ENCODE measurements around the gene APBB1IP.

Gene APBB1IP

DNA sequence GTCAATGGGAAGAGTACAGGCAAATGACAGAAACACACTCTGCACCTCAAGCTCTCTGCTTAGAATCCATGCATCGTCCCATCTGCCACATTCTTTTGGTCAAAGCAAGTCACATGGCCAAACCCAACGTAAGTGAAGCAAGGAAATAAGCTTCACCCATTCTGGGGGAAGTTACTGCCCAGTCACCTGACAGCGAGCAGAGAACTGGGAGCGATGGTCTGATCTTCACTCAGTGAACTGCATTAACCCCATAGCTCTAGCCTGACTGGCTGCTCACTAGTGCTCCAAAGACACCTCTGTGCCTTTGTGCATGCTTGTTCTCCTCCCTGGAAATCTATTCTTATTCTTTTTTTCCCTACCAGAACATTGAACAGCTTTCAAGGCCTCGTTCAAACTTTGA lies 89.9 kb downstream of the APBB1IP start:
- H3K27ac ChIP-seq, result no peak overlapping the region
- no peak overlapping the region for H3K9ac ChIP-seq (ENCODE audit: insufficient read length)
- H3K4me3 ChIP-seq, result no peak overlapping the region
- no peaks in the 10 kb centered on the region for H3K9me3 ChIP-seq (ENCODE audit: low read depth, low read length)
- TF ChIP-seq FOXP2 (optimal IDR thresholded peaks at IDR 0.05; ENCODE audit: control extremely low read depth, extremely low read length, insufficient read depth) (no peak), EZH2 (IDR thresholded peaks at IDR 0.05) (no peak), POLR2AphosphoS5 (IDR thresholded peaks at IDR 0.05; ENCODE audit: borderline replicate concordance, low read depth, low read length) (no peak)
- no peak for DNase-seq (ENCODE audit: low read depth, low spot score)
- no peaks in the 10 kb centered on the region for H3K36me3 ChIP-seq (ENCODE audit: insufficient read depth, low read length)

DNA sequence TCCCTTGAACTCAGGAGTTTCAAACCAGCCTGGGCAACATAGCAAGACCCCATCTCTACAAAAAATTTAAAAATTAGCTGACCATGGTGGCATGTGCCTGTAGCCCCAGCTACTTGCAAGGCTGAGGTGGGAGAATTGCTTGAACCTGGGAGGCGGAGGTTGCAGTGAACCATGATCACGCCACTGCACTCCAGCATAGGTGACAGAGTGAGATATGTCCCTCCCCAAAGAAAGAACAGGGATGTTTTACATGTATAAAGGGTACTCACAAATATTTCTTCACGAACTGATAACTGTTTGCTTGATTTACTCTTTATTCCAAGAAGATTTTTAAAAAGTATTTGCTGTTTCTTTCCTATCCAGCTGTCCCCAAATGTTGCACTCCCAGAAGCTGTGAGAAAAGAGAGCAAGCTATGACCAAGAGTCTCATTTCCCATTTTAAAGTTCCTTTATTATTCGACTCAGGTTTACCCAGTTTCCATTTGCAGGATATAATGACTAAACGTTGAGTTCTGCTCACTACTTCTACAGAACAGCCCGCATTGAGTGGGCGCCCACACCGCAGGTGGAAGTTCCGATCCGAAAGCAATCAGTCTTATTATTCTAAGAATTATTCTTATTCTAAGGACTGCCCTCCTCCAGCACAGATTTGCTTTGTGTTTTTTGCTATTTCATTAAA lies 90.7 kb downstream of the APBB1IP start:
- H3K4me3 ChIP-seq, result no peak overlapping the region
- no peak for DNase-seq (ENCODE audit: low read depth, low spot score)
- TF ChIP-seq FOXP2 (optimal IDR thresholded peaks at IDR 0.05; ENCODE audit: control extremely low read depth, extremely low read length, insufficient read depth), result no peak
- no peak for TF ChIP-seq EZH2 (IDR thresholded peaks at IDR 0.05)
- no peak for TF ChIP-seq POLR2AphosphoS5 (IDR thresholded peaks at IDR 0.05; ENCODE audit: borderline replicate concordance, low read depth, low read length)

DNA sequence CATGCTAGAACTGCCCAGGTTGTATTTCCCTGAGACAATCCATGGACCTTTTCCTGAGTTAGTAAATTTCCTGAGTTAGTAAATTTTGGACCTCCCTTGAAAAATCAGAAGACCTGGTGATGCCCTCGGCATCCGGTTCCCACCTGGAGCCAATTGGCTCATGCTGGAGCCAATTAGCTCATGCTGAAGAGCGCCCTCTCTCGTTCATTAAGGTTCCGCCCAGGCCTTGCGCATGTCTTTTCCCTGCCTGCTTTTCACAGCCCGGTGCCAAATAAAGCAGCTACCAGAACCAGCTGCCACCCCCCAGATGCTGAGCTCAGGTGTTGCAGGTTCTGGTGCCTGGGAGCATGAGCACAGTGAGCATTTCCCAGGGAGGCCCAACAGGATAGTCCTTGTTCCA lies 96.2 kb downstream of the APBB1IP start:
- no peaks in the 10 kb centered on the region for H3K36me3 ChIP-seq (ENCODE audit: insufficient read depth, low read length)
- H3K4me3 ChIP-seq, result no peak overlapping the region
- no peaks in the 10 kb centered on the region for H3K9me3 ChIP-seq (ENCODE audit: low read depth, low read length)
- TF ChIP-seq FOXP2 (optimal IDR thresholded peaks at IDR 0.05; ENCODE audit: control extremely low read depth, extremely low read length, insufficient read depth) (no peak), EZH2 (IDR thresholded peaks at IDR 0.05) (no peak), POLR2AphosphoS5 (IDR thresholded peaks at IDR 0.05; ENCODE audit: borderline replicate concordance, low read depth, low read length) (no peak)
- DNase-seq (ENCODE audit: low read depth, low spot score), result no peak
- H3K27ac ChIP-seq, result no peak overlapping the region
- no peak overlapping the region for H3K9ac ChIP-seq (ENCODE audit: insufficient read length)

More for the DNA sequence above, 90.7 kb downstream of the APBB1IP start:
- Histone ChIP-seq H3K9ac (ENCODE audit: insufficient read length) (no peak overlapping the region), H3K36me3 (ENCODE audit: insufficient read depth, low read length) (no peaks in the 10 kb centered on the region), H3K9me3 (ENCODE audit: low read depth, low read length) (no peaks in the 10 kb centered on the region), H3K27ac (no peak overlapping the region)

DNA sequence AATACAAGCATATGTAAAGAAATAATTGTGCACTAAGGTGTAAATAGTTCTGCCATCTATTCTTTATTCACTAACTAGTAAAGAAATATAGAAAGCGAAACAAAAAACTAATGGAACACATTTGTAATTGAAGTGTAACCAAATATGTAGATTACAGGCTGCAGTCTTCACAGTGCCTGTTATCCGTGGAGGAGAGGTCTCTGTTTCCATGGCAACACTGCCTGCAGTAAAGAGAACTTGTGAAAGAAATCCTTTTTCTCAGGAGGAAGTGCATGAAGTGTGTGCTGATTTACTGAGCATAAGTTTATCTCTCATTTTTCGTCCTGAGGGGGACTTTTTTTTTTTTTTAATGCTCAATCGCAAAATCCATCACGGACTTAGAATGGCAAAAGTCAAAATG lies 102.5 kb downstream of the APBB1IP start:
- TF ChIP-seq FOXP2 (optimal IDR thresholded peaks at IDR 0.05; ENCODE audit: control extremely low read depth, extremely low read length, insufficient read depth), result no peak
- TF ChIP-seq POLR2AphosphoS5 (IDR thresholded peaks at IDR 0.05; ENCODE audit: borderline replicate concordance, low read depth, low read length), result no peak
- no peak for TF ChIP-seq EZH2 (IDR thresholded peaks at IDR 0.05)
- Histone ChIP-seq H3K9ac (ENCODE audit: insufficient read length) (no peak overlapping the region), H3K36me3 (ENCODE audit: insufficient read depth, low read length) (no peaks in the 10 kb centered on the region), H3K4me3 (no peak overlapping the region; the same call in 1 of the 2 replicates), H3K27ac (no peak overlapping the region), H3K9me3 (ENCODE audit: low read depth, low read length) (no peaks in the 10 kb centered on the region)
- peak; percentile 60 for DNase-seq (ENCODE audit: low read depth, low spot score)

DNA sequence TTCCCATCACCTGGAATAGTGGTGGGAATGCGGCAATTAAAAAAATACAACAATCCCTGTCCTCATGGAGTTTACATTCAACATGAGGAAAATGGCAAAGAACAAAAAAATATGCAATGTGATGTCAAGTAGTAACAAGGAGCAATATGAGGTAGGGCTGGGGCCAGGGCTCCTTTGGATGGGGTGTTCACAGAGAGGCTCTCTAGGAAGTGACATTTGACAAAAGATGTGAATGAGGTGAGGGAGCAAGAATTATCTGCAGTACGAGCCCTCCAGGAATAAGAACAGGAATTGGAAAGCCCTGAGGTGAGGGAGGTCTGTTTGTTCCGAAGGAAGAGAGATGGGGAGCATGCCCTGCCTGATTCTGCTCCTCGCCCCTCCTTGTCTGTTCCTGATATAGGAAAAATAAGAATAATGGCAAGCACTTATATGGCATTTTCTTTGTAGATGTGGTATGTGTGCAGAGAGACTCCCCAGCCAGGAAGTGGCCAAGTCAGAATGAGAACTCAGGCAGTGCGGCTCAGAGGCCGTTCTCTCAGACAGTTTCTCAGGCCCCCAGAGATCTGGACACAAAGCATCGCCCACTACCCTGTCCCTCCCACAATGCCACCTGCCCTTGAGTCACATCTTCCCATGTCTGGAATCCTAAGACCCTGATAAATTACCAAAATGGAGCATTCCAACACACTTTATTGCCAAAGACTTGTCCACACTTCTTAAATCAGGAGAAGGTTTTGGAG lies 105.6 kb downstream of the APBB1IP start:
- Histone ChIP-seq H3K9ac (ENCODE audit: insufficient read length) (no peak overlapping the region), H3K4me3 (no peak overlapping the region), H3K9me3 (ENCODE audit: low read depth, low read length) (no peaks in the 10 kb centered on the region), H3K36me3 (ENCODE audit: insufficient read depth, low read length) (no peaks in the 10 kb centered on the region), H3K27ac (no peak overlapping the region)
- TF ChIP-seq POLR2AphosphoS5 (IDR thresholded peaks at IDR 0.05; ENCODE audit: borderline replicate concordance, low read depth, low read length) (no peak), EZH2 (IDR thresholded peaks at IDR 0.05) (no peak), FOXP2 (optimal IDR thresholded peaks at IDR 0.05; ENCODE audit: control extremely low read depth, extremely low read length, insufficient read depth) (no peak)
- DNase-seq (ENCODE audit: low read depth, low spot score), result no peak

DNA sequence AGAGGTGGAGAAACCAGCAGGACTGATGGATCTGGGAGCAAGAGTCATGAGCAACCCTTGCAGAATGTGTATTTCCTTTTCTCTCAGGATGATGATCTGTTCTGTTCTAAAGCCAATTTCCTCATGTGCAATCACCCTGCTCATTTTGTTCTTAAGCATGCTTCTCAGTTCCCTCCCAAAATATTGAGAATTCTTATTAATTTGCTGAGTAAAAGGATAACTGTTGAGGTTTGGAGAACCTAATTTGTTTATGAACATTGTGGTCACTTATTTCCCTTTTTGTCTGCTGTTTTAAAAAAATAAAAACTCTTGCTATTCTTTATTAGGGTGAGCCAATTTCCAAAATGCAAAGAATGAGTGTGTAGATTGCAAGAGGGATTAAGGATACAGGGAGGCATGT lies 106.8 kb downstream of the APBB1IP start:
- H3K36me3 ChIP-seq (ENCODE audit: insufficient read depth, low read length), result no peaks in the 10 kb centered on the region
- no peaks in the 10 kb centered on the region for H3K9me3 ChIP-seq (ENCODE audit: low read depth, low read length)
- H3K27ac ChIP-seq, result no peak overlapping the region
- DNase-seq (ENCODE audit: low read depth, low spot score), result no peak
- H3K4me3 ChIP-seq, result no peak overlapping the region
- no peak overlapping the region for H3K9ac ChIP-seq (ENCODE audit: insufficient read length)
- no peak for TF ChIP-seq POLR2AphosphoS5 (IDR thresholded peaks at IDR 0.05; ENCODE audit: borderline replicate concordance, low read depth, low read length)
- no peak for TF ChIP-seq EZH2 (IDR thresholded peaks at IDR 0.05)
- no peak for TF ChIP-seq FOXP2 (optimal IDR thresholded peaks at IDR 0.05; ENCODE audit: control extremely low read depth, extremely low read length, insufficient read depth)

DNA sequence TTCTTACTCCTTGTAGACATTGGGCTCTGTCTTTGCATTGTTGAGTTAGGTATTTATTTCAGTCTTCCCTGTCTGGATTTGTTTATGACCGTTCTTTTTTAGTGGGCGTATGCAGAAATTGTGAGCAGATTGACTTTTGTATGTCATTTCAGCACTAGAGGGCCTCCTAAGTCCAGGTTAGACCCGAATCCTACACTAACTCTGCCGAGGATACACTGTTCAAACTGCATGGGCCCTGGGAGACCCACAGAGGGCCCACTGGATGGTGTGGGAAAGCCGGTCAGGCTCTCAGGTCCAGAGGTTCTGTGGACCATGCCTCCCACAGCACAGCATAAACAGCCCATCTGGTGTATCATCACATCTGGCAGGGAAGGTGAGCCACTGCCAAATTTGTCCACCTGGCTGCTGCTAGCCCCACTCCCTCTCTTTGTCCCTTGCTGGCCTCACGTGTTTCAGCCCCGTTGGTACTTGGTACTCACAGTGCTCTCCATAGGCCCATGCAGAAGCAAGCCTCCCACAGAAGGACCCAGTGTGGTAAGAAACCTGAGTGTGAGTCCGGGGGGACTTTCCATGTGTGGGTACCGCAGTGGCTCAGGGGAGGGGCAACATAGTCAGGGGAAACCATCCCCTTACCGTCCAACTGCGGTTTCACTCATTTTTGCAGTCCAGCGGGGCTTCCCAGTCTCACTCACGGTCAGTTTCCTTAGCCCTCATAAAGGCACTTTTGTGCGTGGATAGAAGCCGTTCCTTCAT lies 112.8 kb downstream of the APBB1IP start:
- DNase-seq (ENCODE audit: low read depth, low spot score), result no peak
- no peaks in the 10 kb centered on the region for H3K9me3 ChIP-seq (ENCODE audit: low read depth, low read length)
- H3K4me3 ChIP-seq, result no peak overlapping the region
- no peak for TF ChIP-seq FOXP2 (optimal IDR thresholded peaks at IDR 0.05; ENCODE audit: control extremely low read depth, extremely low read length, insufficient read depth)
- TF ChIP-seq POLR2AphosphoS5 (IDR thresholded peaks at IDR 0.05; ENCODE audit: borderline replicate concordance, low read depth, low read length), result no peak
- no peak for TF ChIP-seq EZH2 (IDR thresholded peaks at IDR 0.05)
- H3K9ac ChIP-seq (ENCODE audit: insufficient read length), result no peak overlapping the region
- H3K36me3 ChIP-seq (ENCODE audit: insufficient read depth, low read length), result no peaks in the 10 kb centered on the region
- H3K27ac ChIP-seq, result no peak overlapping the region

DNA sequence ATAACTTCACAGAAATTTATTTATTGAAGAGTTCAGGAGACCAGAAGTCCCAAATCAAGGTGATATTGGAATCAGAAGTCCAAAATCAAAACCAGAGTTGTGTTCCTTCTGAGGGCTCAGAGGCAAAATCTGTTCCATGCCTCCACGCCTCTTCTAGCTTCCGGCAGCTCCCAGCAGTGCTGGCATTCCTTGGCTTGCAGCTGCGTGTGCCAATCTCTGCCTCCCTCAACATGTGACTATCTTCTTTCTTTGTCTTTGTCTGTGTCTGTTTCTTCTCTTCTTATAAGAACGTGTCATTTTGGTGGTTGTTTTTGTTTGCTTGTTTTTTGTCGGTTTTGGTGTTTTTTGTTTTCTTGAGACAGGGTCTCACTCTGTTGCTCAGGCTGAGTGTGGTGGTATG lies 116.1 kb downstream of the APBB1IP start:
- TF ChIP-seq FOXP2 (optimal IDR thresholded peaks at IDR 0.05; ENCODE audit: control extremely low read depth, extremely low read length, insufficient read depth), result no peak
- Histone ChIP-seq H3K4me3 (no peak overlapping the region), H3K9ac (ENCODE audit: insufficient read length) (no peak overlapping the region), H3K9me3 (ENCODE audit: low read depth, low read length) (no peaks in the 10 kb centered on the region), H3K27ac (no peak overlapping the region), H3K36me3 (ENCODE audit: insufficient read depth, low read length) (no peaks in the 10 kb centered on the region)
- DNase-seq (ENCODE audit: low read depth, low spot score), result no peak

Data from SK-N-MC (cell line).